Activated T-helper 2 cell treated with anti-CD3 and anti-CD28 coated beads, Interferon-gamma antibody, Interleukin-2, Interleukin-4, amounts not matched to agents 10 μg/mL and 5 μg/mL and 100 μg/mL, durations not matched to agents 14 hours and 24 hours and 36 hours (primary cell): ENCODE measurements around the gene ZNF93. TPM values are rescaled to one million over a fixed set of nuclear protein-coding genes. Genes with fewer than 3 reads are reported as not detected.
"Not testable (repeated sequence)": the region's sequence is repeated elsewhere in the genome, so short reads cannot be mapped to it uniquely, and the experiment has no call there.

ENCODE experiments used
- DNase-seq: peaks from one replicate; pipeline ENCODE4 v3.0.0; 2021; ENCODE audit warnings: low spot score
- H3K27ac Mint-ChIP-seq: one replicate; pipeline ENCODE4 v1.8.0; 2021; ENCODE audit warnings: mixed read lengths
- H3K27me3 Mint-ChIP-seq: one replicate; pipeline ENCODE4 v1.8.0; 2021; ENCODE audit warnings: low read depth, mixed read lengths
- H3K36me3 Mint-ChIP-seq: one replicate; pipeline ENCODE4 v1.8.0; 2021; ENCODE audit warnings: low read depth, mixed read lengths
- H3K4me1 Mint-ChIP-seq: one replicate; pipeline ENCODE4 v1.8.0; 2021; ENCODE audit warnings: low read depth, mixed read lengths
- H3K4me3 Mint-ChIP-seq: one replicate; pipeline ENCODE4 v1.8.0; 2021; ENCODE audit warnings: low read depth, mild to moderate bottlenecking, moderate library complexity, mixed read lengths
- H3K9me3 Mint-ChIP-seq: one replicate; pipeline ENCODE4 v1.8.0; 2021; ENCODE audit warnings: mixed read lengths
- intact Hi-C: fragments of 100-400 bp; cut with micrococcal nuclease; formaldehyde crosslinking; loops from one replicate; pipeline ENCODE4 v1.15.1; 2023
- total RNA-seq: library from RNA; stranded (reverse); gene quantifications from 2 replicates; pipeline ENCODE4 v1.2.3, GENCODE V29; 2022

ZNF93 gene
- total RNA-seq, 1 donor from 2014 or later: 7.1 TPM

DNA sequence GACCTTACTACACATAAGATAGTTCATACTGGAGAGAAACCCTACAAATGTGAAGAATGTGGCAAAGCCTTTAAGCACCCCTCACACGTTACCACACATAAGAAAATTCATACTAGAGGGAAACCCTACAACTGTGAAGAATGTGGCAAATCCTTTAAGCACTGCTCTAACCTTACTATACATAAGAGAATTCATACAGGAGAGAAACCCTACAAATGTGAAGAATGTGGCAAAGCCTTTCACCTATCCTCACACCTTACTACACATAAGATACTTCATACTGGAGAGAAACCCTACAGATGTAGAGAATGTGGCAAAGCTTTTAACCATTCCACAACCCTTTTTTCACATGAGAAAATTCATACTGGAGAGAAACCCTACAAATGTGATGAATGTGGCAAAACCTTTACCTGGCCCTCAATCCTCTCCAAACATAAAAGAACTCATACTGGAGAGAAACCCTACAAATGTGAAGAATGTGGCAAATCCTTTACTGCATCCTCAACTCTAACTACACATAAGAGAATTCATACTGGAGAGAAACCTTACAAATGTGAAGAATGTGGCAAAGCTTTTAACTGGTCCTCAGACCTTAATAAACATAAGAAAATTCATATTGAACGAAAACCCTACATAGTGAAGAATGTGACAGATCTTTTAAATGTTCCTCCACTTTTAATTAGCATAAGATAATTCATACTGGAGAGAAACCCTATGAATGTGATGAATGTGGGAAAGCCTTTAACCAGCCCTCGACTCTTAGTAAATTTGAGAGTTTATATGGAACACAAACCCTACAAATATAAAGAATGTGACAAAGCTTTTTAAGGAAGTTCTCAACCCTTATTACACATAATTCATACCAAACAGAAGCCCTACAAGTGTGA is 8.4 kb upstream of the ZNF93 start:
- H3K9me3 Mint-ChIP-seq: peaks cover 71% of the 10 kb centered on the region
- intact Hi-C loops, H3K27ac Mint-ChIP-seq, H3K27me3 Mint-ChIP-seq, H3K4me3 Mint-ChIP-seq, DNase-seq, H3K4me1 Mint-ChIP-seq: not testable (repeated sequence)
- peaks cover 59% of the 10 kb centered on the region for H3K36me3 Mint-ChIP-seq

DNA sequence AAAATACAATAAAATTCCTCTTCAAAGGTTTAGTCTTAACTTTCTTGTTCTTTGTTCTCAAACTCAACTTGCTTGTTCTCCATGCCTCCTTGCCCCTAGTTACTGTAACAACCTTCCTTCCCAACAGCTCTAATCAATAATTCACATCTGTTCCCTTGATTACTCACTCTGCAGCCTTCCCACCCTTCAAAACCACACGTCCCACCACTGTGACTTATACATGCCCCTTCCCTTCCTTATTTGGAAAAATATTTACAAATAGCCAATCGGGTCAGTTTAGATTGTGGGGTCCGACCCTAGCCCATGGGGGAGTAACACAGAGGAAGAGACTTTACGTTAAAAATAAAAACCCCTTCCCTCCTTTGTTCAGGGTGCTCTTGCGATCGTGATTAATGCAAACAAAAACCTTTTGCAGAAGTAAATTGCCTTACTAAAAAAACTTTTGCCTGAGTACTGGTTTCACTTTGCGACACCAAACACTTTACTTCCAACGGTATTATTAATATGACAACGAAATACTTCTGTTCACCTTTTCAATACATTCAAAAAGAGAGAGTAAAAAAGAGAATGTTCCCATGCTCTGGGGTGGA is 512 bp upstream of the ZNF93 start:
- no peak for DNase-seq
- Mint-ChIP-seq H3K27me3 (no peaks in the 10 kb centered on the region), H3K27ac (peak overlapping the region; percentile 92), H3K4me1 (peaks cover 6% of the 10 kb centered on the region), H3K36me3 (peaks cover 68% of the 10 kb centered on the region), H3K9me3 (peaks cover 76% of the 10 kb centered on the region), H3K4me3 (peak overlapping the region; percentile 93)
- intact Hi-C loops: loop anchor here (1.0 kb wide), 2 partner anchors 34 to 124 kb away; no protein-coding TSS in a partner anchor

DNA sequence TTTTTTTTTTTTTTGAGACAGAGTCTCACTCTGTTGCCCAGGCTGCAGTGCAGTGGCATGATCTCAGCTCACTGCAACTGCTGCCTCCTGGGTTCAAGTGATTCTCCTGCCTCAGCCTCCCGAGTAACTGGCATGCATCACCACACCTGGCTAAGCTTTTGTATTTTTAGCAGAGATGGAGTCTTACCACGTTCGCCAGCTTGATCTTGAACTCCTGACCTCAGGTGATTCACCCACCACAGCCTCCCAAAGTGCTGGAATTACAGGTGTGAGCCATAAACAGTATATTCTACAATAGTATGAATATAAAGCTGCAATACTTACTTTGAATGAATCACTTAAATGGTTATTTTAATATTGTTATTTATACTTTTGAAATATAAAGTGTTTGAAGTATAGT is 6.8 kb downstream of the ZNF93 start:
- H3K4me3 Mint-ChIP-seq, DNase-seq, H3K27ac Mint-ChIP-seq, intact Hi-C loops, H3K4me1 Mint-ChIP-seq, H3K27me3 Mint-ChIP-seq: not testable (repeated sequence)
- H3K36me3 Mint-ChIP-seq: peaks cover 86% of the 10 kb centered on the region
- peaks cover 68% of the 10 kb centered on the region for H3K9me3 Mint-ChIP-seq

DNA sequence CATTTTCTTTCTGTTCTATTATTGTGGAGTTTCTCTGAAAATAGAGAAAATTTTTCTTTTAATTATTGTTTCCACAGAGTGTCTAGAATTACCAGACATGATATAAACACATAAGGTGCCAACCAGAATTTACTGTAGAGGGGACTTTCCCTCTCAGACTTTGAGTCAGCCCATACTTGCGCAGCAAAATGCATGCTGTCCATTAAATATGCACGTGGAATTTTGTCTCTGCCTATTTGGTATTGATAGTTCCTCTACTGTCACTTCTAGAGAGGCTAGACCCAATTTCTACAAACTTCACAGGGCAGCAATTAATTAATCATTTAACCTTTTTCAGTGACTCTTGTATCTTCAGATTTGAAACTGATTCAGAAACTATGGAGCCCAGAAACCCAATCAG is 8.9 kb downstream of the ZNF93 start:
- H3K4me1 Mint-ChIP-seq: no peaks in the 10 kb centered on the region
- no peak overlapping the region for H3K4me3 Mint-ChIP-seq
- H3K36me3 Mint-ChIP-seq: peaks cover 89% of the 10 kb centered on the region
- DNase-seq: no peak
- H3K27ac Mint-ChIP-seq: no peak overlapping the region
- intact Hi-C loops: no loop called here
- peaks cover 73% of the 10 kb centered on the region for H3K9me3 Mint-ChIP-seq
- H3K27me3 Mint-ChIP-seq: no peaks in the 10 kb centered on the region

DNA sequence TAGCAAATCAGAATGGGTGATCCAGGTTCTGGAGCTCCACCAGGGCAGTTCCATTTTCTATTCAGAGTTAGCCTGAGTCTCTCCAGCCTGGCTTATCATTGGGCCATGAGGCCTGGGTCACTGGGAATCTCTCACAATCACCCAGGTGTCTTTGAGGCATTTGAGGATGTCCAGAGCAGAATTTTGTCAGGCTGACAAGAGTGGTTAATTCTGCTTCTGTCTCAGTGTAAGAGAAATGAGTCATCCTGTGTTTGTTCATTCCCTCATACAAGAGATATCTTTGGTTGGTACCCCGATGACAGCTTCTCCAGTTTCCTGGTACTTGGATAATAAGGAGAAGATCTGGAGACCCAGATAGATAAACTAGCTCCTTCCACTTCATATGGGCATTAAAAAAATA is 10.4 kb downstream of the ZNF93 start:
- no peaks in the 10 kb centered on the region for H3K27me3 Mint-ChIP-seq
- intact Hi-C loops: no loop called here
- H3K27ac Mint-ChIP-seq: no peak overlapping the region
- no peak overlapping the region for H3K4me3 Mint-ChIP-seq
- peaks cover 89% of the 10 kb centered on the region for H3K36me3 Mint-ChIP-seq
- H3K9me3 Mint-ChIP-seq: peaks cover 66% of the 10 kb centered on the region
- no peaks in the 10 kb centered on the region for H3K4me1 Mint-ChIP-seq
- DNase-seq: no peak

DNA sequence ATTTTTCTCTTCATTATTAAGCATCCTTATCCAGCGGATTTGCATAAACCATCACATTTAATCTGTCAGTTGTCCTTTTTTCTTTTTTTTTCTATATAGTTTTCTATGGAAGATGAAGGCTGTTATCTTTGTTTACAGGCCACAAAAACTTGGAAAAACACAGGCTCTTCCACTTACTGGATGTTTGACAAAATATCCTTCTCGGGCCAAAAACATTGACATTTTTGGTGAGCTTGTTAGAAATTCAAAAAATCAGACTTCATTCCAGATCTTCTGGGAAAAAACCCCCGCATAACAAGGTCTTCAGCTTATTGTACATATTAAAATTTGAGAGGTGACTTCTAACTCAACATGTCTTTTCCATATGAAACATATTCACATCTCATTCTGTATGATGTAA is 13.8 kb downstream of the ZNF93 start:
- no peaks in the 10 kb centered on the region for H3K4me1 Mint-ChIP-seq
- no peak for DNase-seq
- peaks cover 91% of the 10 kb centered on the region for H3K36me3 Mint-ChIP-seq
- H3K27me3 Mint-ChIP-seq: no peaks in the 10 kb centered on the region
- no peak overlapping the region for H3K27ac Mint-ChIP-seq
- H3K9me3 Mint-ChIP-seq: peaks cover 60% of the 10 kb centered on the region
- intact Hi-C loops: no loop called here
- no peak overlapping the region for H3K4me3 Mint-ChIP-seq

DNA sequence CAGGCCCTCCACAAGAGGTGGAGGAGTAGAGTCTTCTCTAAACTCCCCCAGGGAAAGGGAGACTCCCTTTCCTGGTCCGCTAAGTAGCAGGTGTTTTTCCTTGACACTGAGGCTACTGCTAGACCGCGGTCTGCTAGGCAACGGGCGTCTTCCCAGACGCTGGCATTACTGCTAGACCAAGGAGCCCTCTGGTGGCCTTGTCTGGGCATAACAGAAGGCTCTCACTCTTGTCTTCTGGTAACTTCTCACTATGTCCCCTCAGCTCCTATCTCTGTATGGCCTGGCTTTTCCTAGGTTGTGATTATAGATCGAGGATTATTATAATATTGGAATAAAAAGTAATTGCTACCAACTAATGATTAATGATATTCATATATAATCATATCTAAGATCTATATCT is 29.7 kb downstream of the ZNF93 start:
- H3K4me1 Mint-ChIP-seq, H3K27ac Mint-ChIP-seq, H3K4me3 Mint-ChIP-seq, intact Hi-C loops, DNase-seq, H3K27me3 Mint-ChIP-seq: not testable (repeated sequence)
- H3K9me3 Mint-ChIP-seq: peaks cover 73% of the 10 kb centered on the region
- H3K36me3 Mint-ChIP-seq: peaks cover 72% of the 10 kb centered on the region

DNA sequence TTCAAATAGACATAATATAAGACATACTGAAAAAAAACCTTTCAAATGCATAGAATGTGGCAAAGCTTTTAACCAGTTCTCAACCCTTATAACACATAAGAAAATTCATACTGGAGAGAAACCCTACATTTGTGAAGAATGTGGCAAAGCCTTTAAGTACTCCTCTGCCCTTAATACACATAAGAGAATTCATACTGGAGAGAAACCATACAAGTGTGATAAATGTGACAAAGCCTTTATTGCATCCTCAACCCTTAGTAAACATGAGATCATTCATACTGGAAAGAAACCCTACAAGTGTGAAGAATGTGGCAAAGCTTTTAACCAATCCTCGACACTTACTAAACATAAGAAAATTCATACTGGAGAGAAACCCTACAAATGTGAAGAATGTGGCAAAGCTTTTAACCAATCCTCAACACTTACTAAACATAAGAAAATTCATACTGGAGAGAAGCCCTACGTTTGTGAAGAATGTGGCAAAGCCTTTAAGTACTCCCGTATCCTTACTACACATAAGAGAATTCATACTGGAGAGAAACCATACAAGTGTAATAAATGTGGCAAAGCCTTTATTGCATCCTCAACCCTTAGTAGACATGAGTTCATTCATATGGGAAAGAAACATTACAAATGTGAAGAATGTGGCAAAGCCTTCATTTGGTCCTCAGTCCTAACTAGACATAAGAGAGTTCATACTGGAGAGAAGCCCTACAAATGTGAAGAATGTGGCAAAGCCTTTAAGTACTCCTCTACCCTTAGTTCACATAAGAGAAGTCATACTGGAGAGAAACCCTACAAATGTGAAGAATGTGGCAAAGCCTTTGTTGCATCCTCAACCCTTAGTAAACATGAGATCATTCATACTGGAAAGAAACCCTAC is 32.9 kb downstream of the ZNF93 start:
- H3K4me3 Mint-ChIP-seq, H3K27ac Mint-ChIP-seq, DNase-seq, intact Hi-C loops, H3K27me3 Mint-ChIP-seq, H3K4me1 Mint-ChIP-seq: not testable (repeated sequence)
- Mint-ChIP-seq H3K9me3 (peaks cover 71% of the 10 kb centered on the region), H3K36me3 (peaks cover 47% of the 10 kb centered on the region)

DNA sequence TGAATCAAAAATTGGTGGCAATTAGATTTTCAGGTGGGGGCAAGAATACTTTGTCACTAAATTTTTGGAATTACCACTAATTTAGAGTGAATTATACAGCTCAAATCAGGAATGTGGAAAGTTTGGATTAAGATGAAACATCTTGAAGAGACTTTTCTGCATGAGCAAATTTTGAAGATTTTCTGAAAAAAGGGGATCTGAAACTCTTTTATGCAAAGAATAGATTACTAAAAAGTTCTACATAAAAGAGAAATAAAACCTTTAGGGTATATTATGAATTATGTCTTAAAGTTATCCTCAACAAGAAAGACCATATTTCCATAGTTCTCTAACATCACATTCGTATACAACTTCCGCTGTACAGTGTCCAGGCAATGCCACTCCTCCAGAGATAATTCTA is 36.7 kb downstream of the ZNF93 start:
- Mint-ChIP-seq H3K36me3 (peaks cover 26% of the 10 kb centered on the region), H3K27me3 (no peaks in the 10 kb centered on the region), H3K4me3 (no peak overlapping the region), H3K27ac (no peak overlapping the region), H3K4me1 (no peaks in the 10 kb centered on the region), H3K9me3 (peaks cover 81% of the 10 kb centered on the region)
- intact Hi-C loops: no loop called here
- no peak for DNase-seq

DNA sequence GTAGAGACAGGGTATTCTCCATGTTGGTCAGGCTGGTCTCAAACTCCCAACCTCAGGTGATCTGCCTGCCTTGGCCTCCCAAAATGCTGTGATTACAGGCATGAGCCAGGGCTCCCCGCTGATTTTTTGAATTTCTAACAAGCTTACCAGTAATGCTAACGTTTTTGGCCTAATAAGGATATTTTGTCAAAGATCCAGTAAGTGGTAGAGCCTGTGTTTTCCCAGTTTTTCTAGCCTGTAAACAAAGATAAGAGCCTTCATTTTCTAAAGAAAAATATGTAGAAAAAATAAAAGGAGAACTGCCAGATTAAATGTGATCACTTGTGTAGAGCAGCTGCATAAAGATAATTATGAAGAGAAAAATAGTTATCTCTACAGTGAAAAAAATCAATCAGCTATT is 37.7 kb downstream of the ZNF93 start:
- Mint-ChIP-seq H3K9me3 (peaks cover 81% of the 10 kb centered on the region), H3K27me3 (no peaks in the 10 kb centered on the region), H3K27ac (no peak overlapping the region), H3K36me3 (peaks cover 15% of the 10 kb centered on the region), H3K4me3 (no peak overlapping the region), H3K4me1 (no peaks in the 10 kb centered on the region)
- intact Hi-C loops: no loop called here
- no peak for DNase-seq

DNA sequence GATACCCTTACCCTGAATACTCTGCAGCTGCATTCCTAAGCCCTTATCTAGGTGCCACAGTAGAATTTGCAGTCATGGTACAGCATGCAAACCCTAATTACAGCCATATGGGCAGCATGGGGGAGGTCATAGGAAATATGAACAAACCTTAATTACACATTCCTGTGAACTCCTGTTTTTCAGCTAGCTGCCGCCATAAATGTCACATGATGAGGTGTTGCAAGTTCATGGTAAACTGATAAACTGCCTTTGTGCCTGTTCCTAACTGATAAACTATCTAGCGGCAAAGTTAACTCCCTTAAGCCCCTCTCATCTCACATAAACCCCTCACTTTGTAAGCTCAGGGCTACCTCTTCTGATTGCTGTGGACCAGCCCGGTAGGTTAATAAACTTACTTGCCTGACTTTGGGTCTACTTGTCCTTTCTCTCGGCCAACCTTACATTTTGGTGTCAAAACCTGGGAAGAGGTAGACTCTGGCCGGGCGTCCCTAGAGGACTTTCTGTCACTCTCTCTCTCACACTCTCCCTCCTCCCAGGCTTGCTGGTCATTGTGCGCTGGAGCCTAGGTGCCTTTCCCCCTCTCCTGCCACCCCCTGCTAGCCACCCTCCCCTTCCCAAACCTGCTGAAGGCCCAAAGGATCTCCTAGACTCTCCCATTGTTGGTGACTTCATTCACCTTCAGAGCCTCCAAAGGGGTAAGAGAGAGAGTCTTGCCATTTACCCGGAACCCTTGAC is 43.3 kb downstream of the ZNF93 start:
- no peak for DNase-seq
- Mint-ChIP-seq H3K36me3 (no peaks in the 10 kb centered on the region), H3K27me3 (no peaks in the 10 kb centered on the region), H3K27ac (no peak overlapping the region), H3K4me1 (no peaks in the 10 kb centered on the region), H3K9me3 (peaks cover 54% of the 10 kb centered on the region), H3K4me3 (no peak overlapping the region)
- intact Hi-C loops: no loop called here

DNA sequence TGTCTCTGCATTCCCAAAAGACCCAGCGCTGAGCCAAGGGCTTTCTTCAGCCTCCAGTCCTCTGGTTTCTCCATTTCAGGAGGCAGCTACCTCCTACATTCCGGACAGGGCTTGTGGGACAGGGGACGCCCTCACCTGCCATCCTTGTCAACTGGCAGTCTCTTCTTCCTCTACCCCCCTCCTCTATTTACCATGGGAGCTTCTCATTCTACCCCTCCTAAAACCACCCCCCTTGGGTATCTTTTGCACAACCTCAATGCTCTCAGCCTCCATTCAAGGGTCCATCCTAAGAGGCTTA is 43.8 kb downstream of the ZNF93 start:
- Mint-ChIP-seq H3K36me3 (no peaks in the 10 kb centered on the region), H3K27me3 (no peaks in the 10 kb centered on the region), H3K4me1 (no peaks in the 10 kb centered on the region), H3K27ac (no peak overlapping the region), H3K4me3 (no peak overlapping the region), H3K9me3 (peaks cover 50% of the 10 kb centered on the region)
- intact Hi-C loops: no loop called here
- DNase-seq: no peak
